Activated CD4-positive, alpha-beta T cell treated with anti-CD3 and anti-CD28 coated beads, Interleukin-2, amount 50 U/mL, for 48 hours (primary cell): ENCODE data around the gene TRIO.

Experiments
- DNase-seq, 2 experiments: peaks; one replicate each; pipeline ENCODE4 v3.0.0-alpha.2; 2020

The TRIO gene

GRCh38 chr5:14471507-14471906 is 328.4 kb downstream of the TRIO start:
- no peak for DNase-seq

DNA sequence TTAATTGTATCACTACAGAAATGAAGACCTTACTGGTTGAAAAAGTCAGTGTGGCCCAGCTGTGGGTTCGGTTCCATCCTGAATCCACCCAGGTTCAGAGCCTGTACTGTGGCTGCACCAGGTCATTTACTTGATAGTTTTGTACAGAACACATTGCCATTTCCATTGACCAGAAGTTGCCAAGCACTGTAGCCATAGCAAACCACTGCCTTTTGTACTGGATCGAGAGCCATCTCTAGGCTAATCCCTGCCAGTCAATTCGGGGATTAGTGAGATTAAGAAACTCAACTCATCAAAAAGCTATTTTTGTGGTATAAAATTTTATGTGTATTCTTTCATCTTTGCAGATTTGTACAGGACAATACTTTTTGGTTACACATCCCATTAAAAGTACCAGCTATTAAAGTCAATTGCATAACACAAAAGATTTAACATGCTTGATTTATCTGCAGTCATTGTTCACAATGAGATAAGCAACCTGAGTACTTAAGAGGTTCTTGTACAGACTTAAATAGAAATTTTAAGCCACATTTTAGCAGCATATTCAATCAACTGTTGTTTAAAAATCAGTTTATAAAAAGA is 329.9 kb downstream of the TRIO start:
- no peak for DNase-seq

GRCh38 chr5:14475045-14475444 is 331.9 kb downstream of the TRIO start:
- DNase-seq, result no peak

DNA sequence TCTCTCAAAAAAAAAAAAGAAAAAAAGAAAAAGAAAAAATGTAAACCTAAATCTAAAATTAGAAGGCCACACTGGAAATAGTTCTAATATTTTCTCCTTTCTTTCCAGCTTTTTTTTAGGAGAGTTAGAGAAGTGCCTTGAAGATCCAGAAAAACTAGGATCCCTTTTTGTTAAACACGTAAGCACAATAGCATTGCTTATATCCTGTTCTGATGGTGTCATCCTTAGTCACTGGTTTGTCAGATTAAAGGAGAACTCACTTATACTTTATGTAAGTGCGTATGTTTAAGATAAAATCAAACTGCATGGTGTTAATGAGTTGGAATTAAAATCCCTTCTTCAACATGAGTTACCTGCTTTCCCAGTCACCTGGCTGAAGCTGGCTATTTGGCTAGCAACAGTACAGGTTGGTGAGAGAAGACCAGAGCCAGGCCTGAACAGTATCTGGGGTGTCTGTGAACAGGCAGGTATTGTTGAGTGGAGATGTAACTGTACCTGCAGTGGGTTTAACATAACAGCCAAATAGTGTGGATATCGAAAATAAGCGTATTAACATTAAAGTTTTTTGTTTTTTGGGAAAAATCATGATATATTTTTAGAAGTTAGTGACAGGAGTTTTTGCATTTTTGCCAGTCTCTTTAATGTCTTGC is 333.8 kb downstream of the TRIO start:
- no peak for DNase-seq

GRCh38 chr5:14479143-14479696 is 336.1 kb downstream of the TRIO start:
- DNase-seq, result no peak

DNA sequence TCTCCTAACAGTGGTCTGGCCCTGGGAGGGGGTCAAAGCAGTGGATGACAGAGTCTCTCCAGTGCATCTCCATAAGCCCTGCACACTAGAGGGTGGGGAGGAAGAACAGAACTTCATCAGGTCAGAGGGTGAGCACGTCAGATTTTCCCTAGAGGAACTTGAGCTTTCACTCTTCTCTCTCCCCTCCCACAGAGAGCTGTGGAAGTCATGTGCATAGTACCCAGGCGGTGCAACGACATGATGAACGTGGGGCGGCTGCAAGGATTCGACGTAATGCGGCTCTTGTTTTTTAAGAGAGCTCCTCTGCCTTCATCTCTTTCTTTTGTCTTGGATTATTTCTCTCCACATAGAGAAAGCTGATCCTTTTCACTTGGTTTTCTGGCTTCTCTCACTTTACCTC is 338.2 kb downstream of the TRIO start:
- DNase-seq, result no peak

DNA sequence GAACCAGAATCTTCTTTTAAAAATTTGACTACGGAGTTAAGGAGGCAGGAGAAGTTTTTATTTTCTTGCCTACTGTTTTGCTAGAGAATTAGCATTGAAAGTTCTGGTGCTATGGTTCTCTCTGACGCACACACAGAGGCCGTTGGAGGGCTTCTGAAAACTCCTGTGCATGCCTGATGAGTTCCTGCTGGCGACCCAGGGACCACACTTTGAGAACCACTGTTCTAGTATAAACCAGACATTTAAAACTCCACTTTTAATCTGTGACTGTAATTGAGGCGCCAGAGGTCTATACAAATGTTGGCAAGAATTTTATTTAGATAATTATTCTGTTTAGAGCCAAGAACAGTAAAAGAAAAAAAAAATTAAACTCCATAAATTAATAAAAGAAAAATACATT is 338.9 kb downstream of the TRIO start:
- DNase-seq, result no peak

GRCh38 chr5:14483504-14484157 is 340.5 kb downstream of the TRIO start:
- no peak for DNase-seq

GRCh38 chr5:14486486-14486885 is 343.3 kb downstream of the TRIO start:
- DNase-seq, result no peak

GRCh38 chr5:14486996-14487896 is 344.1 kb downstream of the TRIO start:
- no peak for DNase-seq

DNA sequence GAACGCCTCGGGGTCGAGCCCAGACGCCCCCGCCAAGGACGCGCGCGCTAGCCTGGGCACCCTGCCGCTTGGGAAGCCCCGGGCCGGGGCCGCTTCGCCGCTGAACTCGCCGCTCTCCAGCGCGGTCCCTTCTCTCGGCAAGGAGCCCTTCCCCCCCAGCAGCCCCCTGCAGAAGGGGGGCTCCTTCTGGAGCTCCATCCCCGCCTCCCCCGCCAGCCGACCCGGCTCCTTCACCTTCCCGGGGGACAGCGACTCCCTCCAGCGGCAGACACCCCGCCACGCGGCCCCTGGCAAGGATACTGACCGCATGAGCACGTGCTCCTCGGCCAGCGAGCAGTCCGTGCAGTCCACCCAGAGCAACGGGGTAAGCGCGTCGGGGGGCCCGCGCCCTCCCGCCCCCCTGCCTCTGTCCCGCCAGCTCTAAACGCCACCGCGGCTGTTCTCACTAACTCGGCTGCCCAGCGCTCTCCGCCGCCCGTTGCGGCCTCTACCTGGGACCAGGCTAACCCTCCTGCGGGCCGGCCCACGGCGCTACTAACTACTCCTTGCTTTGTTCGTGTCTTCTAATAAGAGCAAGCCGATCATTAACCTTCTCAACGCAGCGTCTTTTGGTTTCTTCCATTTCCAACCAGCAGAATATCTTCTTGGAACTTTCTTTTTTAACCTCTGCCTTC is 344.9 kb downstream of the TRIO start:
- DNase-seq, result no peak

DNA sequence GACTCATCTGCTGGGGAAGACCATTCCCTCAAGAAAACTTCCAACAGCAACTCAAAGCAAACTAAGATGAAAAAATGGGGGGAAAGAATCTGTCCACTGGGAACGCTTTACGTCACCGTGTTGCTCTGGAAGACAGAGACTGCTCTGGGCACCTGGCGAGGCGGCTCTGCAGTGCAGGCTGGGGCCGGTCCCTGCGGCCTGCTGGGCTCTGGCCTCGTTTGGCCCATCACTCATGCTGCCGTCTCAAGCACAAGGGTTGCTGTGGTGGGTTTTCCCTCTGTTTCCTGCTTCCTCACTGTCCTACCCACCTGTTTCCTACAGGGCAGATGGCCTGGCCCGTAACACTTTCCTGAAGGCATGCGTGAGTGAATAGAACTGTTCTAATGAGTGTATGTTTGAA is 345.6 kb downstream of the TRIO start:
- DNase-seq, result no peak

- DNase-seq, result no peak
Measured at GRCh38 chr5:14489643-14490042, 346.5 kb downstream of the TRIO start.

GRCh38 chr5:14490309-14490711 is 347.2 kb downstream of the TRIO start:
- no peak for DNase-seq

DNA sequence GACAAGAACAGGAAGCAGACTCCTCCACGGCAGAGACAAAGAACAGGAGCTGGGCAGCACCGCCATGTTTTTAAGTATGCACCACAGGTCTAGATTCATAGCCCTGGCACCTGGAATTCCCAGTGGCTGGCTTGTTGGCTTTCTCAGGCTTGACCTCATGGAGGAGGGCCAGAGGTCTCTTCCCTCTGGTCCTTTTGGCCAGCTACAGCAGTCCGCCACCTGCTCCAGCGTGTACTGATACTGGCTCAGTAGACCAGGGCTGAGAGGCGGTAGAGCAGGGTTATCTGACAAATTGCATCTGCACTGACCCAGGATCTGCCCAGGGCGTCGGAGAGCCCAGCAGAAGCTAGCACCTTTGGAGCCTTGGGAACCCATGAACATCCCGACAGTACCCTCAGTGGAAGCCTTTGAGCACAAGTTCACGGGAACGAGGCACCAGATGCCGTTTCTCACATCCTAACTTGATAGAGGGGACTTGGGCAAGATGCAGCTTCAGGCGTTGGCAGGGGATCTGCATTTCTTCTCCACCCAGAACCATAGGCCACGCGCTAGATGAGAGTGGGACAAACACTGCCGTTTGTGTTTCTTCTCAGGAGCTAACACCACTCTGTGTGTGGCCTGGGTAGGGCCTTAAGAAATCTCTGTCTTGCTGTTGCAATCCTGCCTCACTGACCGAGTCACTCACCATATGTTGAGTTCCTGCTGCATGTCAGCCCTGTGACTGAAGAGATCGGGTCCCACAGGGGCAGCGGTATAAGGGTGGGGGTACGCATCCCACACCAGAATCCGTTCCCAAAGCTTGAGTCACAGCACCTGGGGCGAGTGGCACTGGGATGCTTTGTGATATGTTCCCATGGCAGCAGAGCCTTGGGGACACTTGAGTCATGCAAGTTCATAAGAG is 348.1 kb downstream of the TRIO start:
- no peak for DNase-seq

DNA sequence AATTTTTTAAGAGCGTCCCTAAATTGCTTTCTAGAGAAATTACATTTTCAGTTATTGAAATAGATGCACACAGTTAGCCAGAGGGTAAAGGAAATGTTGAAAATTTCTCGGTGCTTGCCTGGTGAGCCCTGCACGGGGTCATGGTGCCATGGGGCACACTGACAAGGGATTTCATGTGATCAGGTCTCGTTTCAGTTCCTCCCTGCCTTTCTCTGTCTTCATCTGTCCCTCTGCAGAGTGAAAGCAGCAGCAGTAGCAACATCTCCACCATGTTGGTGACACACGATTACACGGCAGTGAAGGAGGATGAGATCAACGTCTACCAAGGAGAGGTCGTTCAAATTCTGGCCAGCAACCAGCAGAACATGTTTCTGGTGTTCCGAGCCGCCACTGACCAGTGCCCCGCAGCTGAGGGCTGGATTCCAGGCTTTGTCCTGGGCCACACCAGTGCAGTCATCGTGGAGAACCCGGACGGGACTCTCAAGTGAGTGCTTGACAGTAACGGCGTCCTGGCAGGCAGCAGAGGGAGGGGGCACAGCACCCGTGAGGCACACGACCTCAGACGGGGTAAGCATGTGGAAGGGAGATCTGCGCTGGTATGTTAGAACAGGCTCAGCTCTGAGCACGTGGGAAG is 349.3 kb downstream of the TRIO start:
- no peak for DNase-seq

DNA sequence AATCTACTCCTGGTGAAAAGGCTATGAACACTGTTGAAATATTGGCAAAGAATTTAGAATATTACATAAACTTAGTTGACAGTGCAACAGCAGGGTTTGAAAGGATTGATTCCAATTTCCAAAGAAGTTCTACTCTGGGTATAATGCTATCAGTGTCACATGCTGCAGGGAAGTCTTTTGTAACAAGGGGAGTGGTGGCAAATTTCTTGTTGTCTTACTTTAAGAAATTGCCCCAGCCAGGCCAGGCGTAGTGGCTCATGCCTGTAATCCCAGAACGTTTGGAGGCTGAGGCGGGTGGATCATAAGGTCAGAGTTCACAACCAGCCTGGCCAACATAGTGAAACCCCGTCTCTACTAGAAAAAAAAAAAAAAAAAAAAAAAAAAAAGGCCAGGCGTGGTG is 352.2 kb downstream of the TRIO start:
- no peak for DNase-seq

- no peak for DNase-seq
Measured at GRCh38 chr5:14497311-14497710, 354.2 kb downstream of the TRIO start.

DNA sequence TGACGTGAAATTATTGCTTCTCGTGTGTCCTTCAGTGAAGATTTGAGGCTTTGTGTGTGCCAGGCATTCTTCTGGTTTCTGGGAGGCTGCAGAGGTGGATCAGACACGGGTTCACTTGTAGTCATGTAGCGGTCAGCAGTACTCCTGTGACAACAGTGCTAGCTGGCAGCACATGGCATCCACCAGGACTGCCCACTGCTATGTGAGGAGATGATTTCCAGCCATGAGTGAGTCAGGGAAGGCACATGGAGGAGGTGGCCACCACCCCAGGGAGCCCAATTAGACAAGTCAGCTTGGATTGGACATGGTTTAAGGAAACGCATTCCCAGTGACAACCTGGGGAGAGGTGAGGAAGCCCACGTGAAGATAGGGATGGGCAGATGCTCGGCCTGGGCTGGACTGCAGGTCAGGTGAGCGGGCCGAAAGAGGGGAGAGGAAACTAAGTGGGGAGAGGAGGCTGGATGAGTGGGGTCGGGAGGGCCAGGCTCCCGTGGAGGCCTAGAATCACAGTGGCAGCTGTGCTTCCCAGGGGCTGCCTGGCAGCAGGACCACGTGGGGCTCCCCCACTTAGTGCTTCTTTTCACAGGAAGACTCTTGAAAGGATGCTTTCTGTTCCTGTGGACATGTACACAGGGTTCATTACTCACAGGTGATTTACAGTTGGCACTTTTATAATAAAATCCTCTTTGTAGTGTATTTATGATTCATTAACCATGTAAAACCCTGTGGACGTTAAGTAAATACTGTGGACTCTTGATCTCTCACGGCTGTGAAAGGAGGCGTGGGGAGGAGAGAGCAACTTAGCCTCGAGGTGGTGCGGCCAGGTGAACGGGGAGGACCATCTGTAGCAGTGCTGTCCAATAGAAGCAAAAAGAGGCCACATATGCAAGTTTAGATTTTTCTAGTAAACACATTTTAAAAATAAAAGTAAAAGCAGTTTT is 358.5 kb downstream of the TRIO start:
- no peak for DNase-seq

DNA sequence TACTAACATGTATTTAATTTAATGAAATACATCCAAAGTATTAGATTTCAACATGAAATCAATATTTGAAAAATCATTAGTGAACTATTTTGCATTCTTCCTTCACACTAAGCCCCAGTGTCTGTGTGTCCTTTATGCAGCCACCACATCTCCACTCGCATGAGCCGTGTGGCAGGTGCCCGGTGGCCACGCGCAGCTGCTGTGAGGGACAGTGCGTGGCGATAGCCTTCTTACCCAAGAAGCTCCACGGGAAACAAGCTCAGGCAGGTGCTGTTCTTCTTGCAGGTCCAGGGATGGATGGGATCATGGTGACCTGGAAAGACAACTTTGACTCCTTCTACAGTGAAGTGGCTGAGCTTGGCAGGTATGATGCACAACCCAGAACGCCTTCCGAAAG is 359.1 kb downstream of the TRIO start:
- DNase-seq, result no peak
